Breast epithelium (tissue), 3 donors: ENCODE data around the gene CTXN1.

Experiments
- POLR2A ChIP-seq: fragments of 450-650 bp; IDR thresholded peaks from one replicate; pipeline ENCODE4 v1.6.1; 2016; ENCODE audit warnings: antibody characterized with exemption, mild to moderate bottlenecking, moderate library complexity
- TF ChIP-seq, protein P1 (sequence below), 3 donors: fragments of 450-650 bp; IDR thresholded peaks; one replicate each; pipeline ENCODE4 v1.5.1; 2016 to 2017; ENCODE audit warnings: antibody characterized with exemption in 3 of 3, mild to moderate bottlenecking in 3 of 3, moderate library complexity in 3 of 3

DNA sequence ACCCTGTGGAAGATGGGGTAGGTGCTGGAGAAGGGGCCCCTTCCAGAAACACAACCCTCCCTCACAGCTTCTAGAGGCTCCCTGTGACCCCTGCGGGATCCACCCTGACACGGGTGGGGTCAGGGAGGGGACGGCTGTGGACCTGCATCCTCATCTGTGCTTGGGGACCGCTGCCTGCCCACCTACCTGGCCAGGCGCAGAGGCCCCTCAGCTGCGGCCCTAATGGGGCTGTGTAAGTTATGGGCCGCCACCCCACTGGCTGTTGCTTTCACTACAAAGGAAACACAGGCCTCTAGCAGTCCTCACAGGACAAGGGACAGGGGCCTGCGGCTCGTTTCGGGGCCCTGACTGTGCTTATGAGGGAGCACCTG lies 7.0 kb upstream of the CTXN1 start:
- TF ChIP-seq, protein P1, sequence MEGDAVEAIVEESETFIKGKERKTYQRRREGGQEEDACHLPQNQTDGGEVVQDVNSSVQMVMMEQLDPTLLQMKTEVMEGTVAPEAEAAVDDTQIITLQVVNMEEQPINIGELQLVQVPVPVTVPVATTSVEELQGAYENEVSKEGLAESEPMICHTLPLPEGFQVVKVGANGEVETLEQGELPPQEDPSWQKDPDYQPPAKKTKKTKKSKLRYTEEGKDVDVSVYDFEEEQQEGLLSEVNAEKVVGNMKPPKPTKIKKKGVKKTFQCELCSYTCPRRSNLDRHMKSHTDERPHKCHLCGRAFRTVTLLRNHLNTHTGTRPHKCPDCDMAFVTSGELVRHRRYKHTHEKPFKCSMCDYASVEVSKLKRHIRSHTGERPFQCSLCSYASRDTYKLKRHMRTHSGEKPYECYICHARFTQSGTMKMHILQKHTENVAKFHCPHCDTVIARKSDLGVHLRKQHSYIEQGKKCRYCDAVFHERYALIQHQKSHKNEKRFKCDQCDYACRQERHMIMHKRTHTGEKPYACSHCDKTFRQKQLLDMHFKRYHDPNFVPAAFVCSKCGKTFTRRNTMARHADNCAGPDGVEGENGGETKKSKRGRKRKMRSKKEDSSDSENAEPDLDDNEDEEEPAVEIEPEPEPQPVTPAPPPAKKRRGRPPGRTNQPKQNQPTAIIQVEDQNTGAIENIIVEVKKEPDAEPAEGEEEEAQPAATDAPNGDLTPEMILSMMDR (IDR thresholded peaks at IDR 0.05): no peak
- TF ChIP-seq POLR2A: no peak
